ENCODE results near the gene TTLL9. TPM values are rescaled to one million over a fixed set of nuclear protein-coding genes. Genes with fewer than 3 reads are reported as not detected.

The TTLL9 gene
- total RNA-seq, 4 donors from 2014 or later: 0.49 to 0.68 TPM; not detected in 2

- TF ChIP-seq, protein P1, sequence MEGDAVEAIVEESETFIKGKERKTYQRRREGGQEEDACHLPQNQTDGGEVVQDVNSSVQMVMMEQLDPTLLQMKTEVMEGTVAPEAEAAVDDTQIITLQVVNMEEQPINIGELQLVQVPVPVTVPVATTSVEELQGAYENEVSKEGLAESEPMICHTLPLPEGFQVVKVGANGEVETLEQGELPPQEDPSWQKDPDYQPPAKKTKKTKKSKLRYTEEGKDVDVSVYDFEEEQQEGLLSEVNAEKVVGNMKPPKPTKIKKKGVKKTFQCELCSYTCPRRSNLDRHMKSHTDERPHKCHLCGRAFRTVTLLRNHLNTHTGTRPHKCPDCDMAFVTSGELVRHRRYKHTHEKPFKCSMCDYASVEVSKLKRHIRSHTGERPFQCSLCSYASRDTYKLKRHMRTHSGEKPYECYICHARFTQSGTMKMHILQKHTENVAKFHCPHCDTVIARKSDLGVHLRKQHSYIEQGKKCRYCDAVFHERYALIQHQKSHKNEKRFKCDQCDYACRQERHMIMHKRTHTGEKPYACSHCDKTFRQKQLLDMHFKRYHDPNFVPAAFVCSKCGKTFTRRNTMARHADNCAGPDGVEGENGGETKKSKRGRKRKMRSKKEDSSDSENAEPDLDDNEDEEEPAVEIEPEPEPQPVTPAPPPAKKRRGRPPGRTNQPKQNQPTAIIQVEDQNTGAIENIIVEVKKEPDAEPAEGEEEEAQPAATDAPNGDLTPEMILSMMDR (IDR thresholded peaks at IDR 0.05): no peak
- TF ChIP-seq POLR2AphosphoS5 (IDR thresholded peaks at IDR 0.05) (no peak), EP300 (IDR thresholded peaks at IDR 0.05) (no peak), POLR2A (IDR thresholded peaks at IDR 0.05) (no peak)
- Histone ChIP-seq H3K27ac (no peak overlapping the region), H3K27me3 (no peaks in the 10 kb centered on the region), H3K9me3 (no peaks in the 10 kb centered on the region), H3K36me3 (no peaks in the 10 kb centered on the region), H3K4me3 (no peak overlapping the region), H3K4me1 (no peaks in the 10 kb centered on the region)
- DNase-seq (ENCODE audit: low spot score in 2 of 2): peak in 1 of 2 donors; percentile 13
- 98% methylated on average over 5 of the region's 5 CpGs for WGBS
Measured at GRCh38 chr20:31907046-31907445, 36.6 kb downstream of the TTLL9 start.

GRCh38 chr20:31908016-31908415 is 37.6 kb downstream of the TTLL9 start:
- H3K4me1 ChIP-seq: no peaks in the 10 kb centered on the region
- no peak overlapping the region for H3K27ac ChIP-seq
- H3K36me3 ChIP-seq: no peaks in the 10 kb centered on the region
- no peaks in the 10 kb centered on the region for H3K27me3 ChIP-seq
- no peak overlapping the region for H3K4me3 ChIP-seq
- WGBS: 64% methylated on average over 1 of the region's 5 CpGs
- TF ChIP-seq EP300 (IDR thresholded peaks at IDR 0.05) (no peak), POLR2A (IDR thresholded peaks at IDR 0.05) (no peak), POLR2AphosphoS5 (IDR thresholded peaks at IDR 0.05) (no peak)
- TF ChIP-seq, protein P1 (IDR thresholded peaks at IDR 0.05): no peak
- peak in 1 of 2 donors; percentile 34 for DNase-seq (ENCODE audit: low spot score in 2 of 2)
- H3K9me3 ChIP-seq: no peaks in the 10 kb centered on the region

GRCh38 chr20:31908424-31908823 is 38.0 kb downstream of the TTLL9 start:
- Histone ChIP-seq H3K36me3 (no peaks in the 10 kb centered on the region), H3K4me3 (no peak overlapping the region), H3K27ac (no peak overlapping the region), H3K27me3 (no peaks in the 10 kb centered on the region), H3K4me1 (no peaks in the 10 kb centered on the region), H3K9me3 (no peaks in the 10 kb centered on the region)
- DNase-seq (ENCODE audit: low spot score in 2 of 2): peak in 1 of 2 donors; percentile 72
- TF ChIP-seq EP300 (IDR thresholded peaks at IDR 0.05): no peak
- TF ChIP-seq POLR2AphosphoS5 (IDR thresholded peaks at IDR 0.05): no peak
- no peak for TF ChIP-seq POLR2A (IDR thresholded peaks at IDR 0.05)
- TF ChIP-seq, protein P1 (IDR thresholded peaks at IDR 0.05): no peak
- 63% methylated on average over 11 of the region's 11 CpGs for WGBS

DNA sequence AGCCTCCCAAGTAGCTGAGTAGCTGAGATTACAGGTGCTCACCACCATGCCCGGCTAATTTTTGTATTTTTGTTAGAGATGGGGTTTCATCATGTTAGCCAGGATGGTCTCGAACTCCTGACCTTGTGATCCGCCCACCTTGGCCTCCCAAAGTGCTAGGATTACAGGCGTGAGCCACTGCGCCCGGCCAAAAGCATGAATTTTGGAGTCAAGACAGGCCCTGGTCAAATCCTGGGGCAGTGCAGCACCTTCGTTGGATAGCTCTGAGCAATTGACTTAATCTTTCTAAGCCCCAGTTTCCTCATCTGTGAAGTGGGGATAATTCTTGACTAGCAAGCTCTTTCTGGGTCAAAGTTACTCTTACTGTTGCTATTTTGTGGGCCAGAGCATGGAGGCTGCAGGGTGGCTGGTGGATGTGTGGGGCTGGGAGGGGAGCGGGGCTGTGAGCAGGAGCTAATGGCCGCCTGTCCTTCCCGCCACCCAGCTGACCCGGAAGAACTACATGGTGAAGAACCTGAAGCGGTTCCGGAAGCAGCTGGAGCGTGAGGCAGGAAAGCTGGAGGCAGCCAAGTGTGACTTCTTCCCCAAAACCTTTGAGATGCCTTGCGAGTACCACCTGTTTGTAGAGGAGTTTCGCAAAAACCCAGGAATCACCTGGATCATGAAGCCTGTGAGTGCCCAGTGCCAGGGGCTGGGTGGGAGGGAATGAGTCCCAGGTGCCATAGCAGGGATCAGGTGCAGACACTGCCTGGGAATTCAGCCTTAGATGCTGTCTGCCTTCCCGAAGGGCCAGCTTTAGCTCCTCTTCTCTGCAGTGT is 39.0 kb downstream of the TTLL9 start:
- TF ChIP-seq EP300 (IDR thresholded peaks at IDR 0.05) (no peak), POLR2A (IDR thresholded peaks at IDR 0.05) (no peak), POLR2AphosphoS5 (IDR thresholded peaks at IDR 0.05) (no peak)
- TF ChIP-seq, protein P1 (IDR thresholded peaks at IDR 0.05): no peak
- Histone ChIP-seq H3K4me3 (no peak overlapping the region), H3K36me3 (no peaks in the 10 kb centered on the region), H3K27ac (no peak overlapping the region), H3K27me3 (no peaks in the 10 kb centered on the region), H3K4me1 (no peaks in the 10 kb centered on the region), H3K9me3 (no peaks in the 10 kb centered on the region)
- 95% methylated on average over 10 of the region's 17 CpGs for WGBS
- peak in 1 of 2 donors; percentile 53 for DNase-seq (ENCODE audit: low spot score in 2 of 2)

DNA sequence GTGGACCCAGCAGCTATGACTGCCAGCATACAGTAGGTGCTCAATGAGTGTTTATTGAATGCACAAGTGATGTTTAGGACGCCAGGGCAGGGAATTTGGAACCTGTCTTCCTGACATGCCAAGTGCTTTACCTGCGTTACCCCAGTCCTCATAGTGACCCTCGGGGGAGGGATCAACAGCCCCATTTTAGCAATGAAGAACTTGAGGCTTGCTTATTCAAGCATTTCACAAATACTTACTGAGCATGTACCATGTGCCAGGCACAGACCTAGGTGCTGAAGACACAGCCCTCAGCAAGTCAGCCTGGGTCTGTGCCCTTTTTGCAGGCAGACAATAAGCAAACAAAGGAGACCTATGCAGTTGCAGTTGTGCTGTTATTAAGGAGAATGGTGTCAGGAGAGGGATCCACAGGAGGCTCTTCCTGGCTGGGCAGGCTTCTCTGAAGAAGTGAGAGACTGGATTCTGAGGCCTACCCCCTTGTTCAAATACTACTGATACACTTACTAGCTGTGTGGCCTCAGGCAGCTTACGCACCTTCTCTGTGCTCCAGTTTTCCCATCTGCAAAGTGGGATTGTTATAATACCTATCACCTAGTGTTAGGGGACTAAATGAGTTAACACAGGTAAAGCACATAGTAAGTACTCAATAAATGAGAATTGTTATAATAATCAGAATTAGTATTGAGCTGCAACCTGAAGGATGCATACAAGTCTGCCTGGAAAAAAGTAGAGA is 39.8 kb downstream of the TTLL9 start:
- no peak overlapping the region for H3K4me3 ChIP-seq
- no peaks in the 10 kb centered on the region for H3K27me3 ChIP-seq
- H3K36me3 ChIP-seq: no peaks in the 10 kb centered on the region
- H3K4me1 ChIP-seq: no peaks in the 10 kb centered on the region
- TF ChIP-seq, protein P1 (IDR thresholded peaks at IDR 0.05): no peak
- TF ChIP-seq POLR2AphosphoS5 (IDR thresholded peaks at IDR 0.05) (no peak), EP300 (IDR thresholded peaks at IDR 0.05) (no peak), POLR2A (IDR thresholded peaks at IDR 0.05) (no peak)
- no peak for DNase-seq (ENCODE audit: low spot score in 2 of 2)
- WGBS: 87% methylated on average over 4 of the region's 4 CpGs
- no peak overlapping the region for H3K27ac ChIP-seq
- H3K9me3 ChIP-seq: no peaks in the 10 kb centered on the region

Data from suprapubic skin (tissue), 4 donors.